H1 (cell line): Measurements from ENCODE around the gene KISS1R. TPM values are rescaled to one million over a fixed set of nuclear protein-coding genes. Genes with fewer than 3 reads are reported as not detected.

Experiments
- CHD7 ChIP-seq: fragments of 300-600 bp; sonication (generic); IDR thresholded peaks from 2 replicates; pipeline ENCODE4 v1.7.1; 2012; ENCODE audit warnings: low read length, moderate library complexity, mild to moderate bottlenecking, inconsistent platforms; ENCODE audit not compliant: insufficient replicate concordance
- EZH2 ChIP-seq: fragments of 200-600 bp; sonication (generic); IDR thresholded peaks from 2 replicates; pipeline ENCODE4 v1.7.1; 2012; ENCODE audit warnings: low read depth, mild to moderate bottlenecking, moderate library complexity, low read length, inconsistent platforms; ENCODE audit not compliant: severe bottlenecking
- MAFK ChIP-seq: IDR thresholded peaks from 2 replicates; pipeline ENCODE4 v1.6.1; 2012; ENCODE audit warnings: low read depth, mild to moderate bottlenecking, improper control_type of control experiment, low read length
- SIX5 ChIP-seq: IDR thresholded peaks from 2 replicates; pipeline ENCODE4 v1.6.1; 2011; ENCODE audit warnings: mild to moderate bottlenecking, low read depth, low read length
- SP2 ChIP-seq: IDR thresholded peaks from 2 replicates; pipeline ENCODE4 v1.6.1; 2012; ENCODE audit warnings: mild to moderate bottlenecking, low read length, inconsistent platforms
- ZNF274 ChIP-seq: IDR thresholded peaks from 2 replicates; pipeline ENCODE4 v1.7.0; 2012; ENCODE audit warnings: low read length, borderline replicate concordance; ENCODE audit errors: extremely low read depth
- polyA plus RNA-seq, 7 experiments: library from polyadenylated mRNA; depleted of rRNA in 3 of 7; stranded (reverse) in 5 of 7; unstranded in 2 of 7; fragments of >200 nt in 5 of 7; fragments of 200-250 nt in 2 of 7; gene quantifications; 1 replicate in 5 of 7; 2 replicates in 1 of 7; 4 replicates in 1 of 7; pipeline versions ENCODE4 v1.2.1 to v1.2.3, GENCODE V29; 2011 to 2013; ENCODE audit warnings: missing spikeins in 2 of 7, mixed read lengths in 2 of 7
- total RNA-seq: library from RNA; stranded (reverse); fragmentation: NEBNext Ultra II Directional; extraction: Animal tissue kit (Norgen Biotek cat#: 25700); gene quantifications from 2 replicates; pipeline ENCODE4 v1.2.1, GENCODE V29; 2021

The KISS1R gene
- total and polyA plus RNA-seq, 2 of the 8 experiments (the other 6 are each of a cell fraction or from before 2014, with no cell fraction given), result 2.3 to 2.7 TPM

DNA sequence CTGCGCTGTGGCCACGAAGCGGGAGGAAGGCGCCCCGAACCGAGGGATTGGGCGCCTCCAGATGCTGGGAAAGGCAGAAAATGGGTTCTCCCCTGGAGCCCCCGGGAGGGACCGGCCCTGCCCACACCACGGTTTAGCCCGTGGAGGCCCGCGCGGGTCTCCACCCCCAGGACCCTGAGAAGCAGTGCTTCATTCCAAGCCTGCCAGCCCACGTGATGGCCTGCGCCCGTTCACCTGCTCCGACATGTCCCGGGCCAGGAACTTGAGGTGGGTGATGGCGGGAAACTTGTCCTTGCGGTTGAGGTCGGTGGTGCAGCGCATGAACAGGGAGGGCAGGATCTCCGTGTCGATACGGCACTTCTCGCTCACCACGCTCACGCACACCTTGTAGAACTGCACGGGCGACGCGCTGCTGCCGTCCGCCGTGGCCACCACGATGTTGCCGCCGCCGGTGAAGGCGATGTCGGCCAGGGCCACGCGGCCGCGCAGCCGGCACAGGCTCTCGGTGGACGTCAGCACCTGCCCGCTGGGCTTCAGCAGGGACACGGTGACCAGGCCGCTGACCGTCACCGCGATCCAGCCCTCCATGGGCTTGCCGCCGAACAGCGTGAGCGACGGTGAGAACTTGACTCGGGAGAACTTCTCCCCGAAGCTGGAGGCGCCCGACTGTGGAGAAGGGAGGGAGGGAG is 31.5 kb upstream of the KISS1R start (continued):
- TF ChIP-seq CHD7, result no peak
- TF ChIP-seq MAFK, result no peak
- TF ChIP-seq SP2, result no peak
- no peak for TF ChIP-seq EZH2
- no peak for TF ChIP-seq SIX5
- no peak for TF ChIP-seq ZNF274
